SIG-M5 (cell line): ENCODE data around the gene EPHA4.

Experiments used
- DNase-seq: peaks from one replicate; lab custom pipeline; 2025; lab: John Stamatoyannopoulos, UW

The EPHA4 gene

DNA sequence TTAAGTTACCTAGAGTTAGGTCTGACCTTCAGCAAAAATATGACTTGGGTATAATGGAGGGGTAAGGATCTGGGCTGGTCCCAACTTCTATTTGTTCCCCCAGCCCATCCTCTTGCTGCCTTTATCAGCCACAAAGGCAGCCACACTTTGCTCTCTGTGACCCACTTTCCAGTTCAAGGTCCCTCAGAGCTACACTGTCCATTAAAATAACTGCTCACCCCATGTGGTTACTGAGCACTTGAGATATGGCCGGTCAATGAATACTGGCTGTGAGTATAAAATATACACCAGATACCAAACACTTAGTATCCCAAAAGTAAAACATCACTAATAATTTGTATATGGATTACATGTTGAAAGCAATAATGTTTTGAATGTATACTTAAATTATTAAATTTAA is 67.2 kb downstream of the EPHA4 start:
- no peak for DNase-seq

DNA sequence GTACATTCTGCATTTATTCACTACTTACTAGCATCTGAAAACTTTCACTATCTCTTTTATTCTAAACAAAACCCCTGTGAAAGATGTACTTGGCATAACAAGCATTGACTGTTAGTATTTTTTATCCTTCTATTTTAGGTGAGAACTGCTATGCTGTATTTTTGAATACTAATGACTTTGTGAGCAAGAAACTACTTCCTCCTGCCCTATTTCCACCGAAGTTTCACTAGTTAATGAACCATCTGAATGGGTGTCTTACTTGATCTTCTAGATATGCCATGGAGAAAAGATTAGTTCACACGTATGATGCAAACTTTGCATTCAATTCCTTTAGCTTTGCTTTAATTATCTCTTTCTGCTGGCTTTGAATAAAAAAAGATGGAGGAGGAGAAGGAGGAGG is 68.1 kb downstream of the EPHA4 start:
- no peak for DNase-seq

DNA sequence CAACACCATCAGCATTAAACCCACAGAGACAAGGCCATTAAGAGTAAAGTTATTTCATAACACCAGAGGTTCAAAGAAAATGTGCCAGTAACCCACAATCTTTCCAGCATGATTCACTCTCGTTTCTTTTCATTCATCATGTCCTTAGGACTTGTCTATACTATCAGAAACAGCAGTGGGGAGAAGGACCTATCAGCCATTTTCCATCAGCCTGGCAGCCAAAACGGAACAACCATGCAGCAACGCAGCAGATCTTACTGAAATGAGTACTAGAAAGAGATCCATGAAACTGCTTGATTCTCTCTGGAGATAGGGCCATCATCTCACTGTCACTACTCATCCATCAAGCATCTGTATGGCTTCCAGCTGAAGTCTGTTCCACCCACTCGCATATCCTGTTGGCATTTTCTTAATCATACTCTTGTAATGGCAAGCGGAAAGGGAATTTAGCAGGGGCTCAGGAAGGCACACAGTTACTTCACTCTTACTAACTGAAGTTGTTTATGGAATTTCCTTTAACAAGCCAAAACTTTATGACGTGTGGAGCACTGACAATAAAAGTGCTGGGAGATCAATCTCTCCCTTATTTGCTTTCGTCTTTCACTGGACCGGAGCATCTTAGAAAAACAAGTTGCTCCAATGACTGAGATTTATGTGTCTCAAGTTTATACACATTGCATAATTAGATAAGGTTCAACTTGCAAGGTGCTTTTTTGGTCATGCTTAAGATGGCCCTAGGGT is 69.7 kb downstream of the EPHA4 start:
- no peak for DNase-seq

DNA sequence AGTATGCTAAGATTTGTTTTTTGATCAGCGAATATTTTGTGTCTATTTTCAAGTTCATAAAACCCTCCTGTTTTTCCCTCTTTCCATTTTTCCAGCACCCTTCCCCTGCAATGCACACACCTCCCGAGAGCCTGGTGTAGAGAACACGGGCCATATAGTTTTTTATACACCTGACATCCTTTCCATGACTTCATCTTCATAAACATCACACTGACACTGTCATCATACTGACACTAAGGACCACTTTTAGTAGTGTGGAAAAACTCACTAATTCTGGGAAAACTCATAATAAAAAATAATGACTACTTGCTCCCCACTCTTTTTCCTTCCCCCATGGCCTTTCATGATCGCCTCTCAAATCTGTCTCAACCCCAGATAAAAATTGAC is 70.2 kb downstream of the EPHA4 start:
- DNase-seq: no peak

DNA sequence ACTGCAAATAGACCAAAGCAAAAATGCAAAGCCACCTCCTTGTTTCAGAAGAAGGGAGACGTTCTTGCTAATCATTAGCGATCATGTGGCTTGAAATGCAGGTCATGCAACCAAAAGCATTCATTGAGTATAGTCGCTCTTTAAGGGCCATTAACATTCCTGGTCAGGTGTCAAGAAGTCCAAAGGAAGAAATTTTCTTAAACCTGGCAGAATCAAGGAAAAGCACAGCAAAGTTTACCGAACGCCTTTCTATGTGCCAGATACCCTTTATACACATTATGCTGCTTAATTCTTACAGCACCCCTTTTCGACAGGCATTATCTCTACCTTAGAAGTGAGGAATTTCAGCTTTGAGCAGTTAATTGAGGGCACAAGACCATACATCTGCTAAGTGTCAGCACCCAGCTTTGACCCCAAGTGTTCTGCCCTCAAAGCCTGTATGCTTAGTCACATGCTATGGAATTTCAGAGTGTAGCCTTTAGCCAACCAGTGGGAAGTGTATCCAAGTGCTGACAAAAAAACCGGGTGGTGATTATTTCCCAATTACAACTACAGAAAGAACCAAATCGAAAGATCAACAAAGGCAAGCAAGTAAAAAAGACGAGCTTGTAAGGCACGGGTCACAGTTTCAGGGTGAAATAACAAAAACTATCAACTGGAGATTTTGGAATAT is 70.8 kb downstream of the EPHA4 start:
- no peak for DNase-seq

DNA sequence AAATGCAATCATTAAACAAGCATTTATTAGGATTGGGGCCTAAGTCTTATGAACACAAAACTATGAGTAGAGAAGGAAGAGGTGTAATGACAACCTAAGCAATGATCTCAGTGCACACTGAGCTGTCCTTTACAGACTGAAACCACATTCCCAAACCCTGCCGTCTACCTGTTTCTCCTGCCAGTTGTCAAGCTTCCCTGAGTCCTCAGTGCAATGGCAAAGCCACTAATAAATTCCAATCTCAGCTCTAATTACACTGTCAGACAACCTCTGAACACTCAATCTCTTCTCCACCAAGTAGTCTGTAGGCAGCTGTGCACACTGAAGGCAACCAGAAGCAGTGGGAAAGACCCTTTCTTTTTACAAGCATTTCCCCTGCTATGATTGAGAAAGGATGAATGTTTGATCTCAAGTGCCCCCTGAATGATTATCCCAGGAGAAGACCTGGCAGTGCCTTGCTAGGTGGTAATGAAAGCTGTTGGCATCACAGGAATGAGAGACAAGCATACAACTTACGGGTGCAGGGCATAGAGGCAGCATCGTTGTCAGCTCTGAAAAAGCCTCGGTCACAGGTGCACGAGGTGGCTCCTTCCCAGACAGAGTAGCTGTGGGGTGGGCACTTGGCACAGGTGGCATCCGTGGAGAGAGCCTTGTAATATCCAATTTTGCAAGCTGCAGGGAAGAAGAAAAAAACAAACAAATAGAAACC is 71.4 kb downstream of the EPHA4 start:
- no peak for DNase-seq

DNA sequence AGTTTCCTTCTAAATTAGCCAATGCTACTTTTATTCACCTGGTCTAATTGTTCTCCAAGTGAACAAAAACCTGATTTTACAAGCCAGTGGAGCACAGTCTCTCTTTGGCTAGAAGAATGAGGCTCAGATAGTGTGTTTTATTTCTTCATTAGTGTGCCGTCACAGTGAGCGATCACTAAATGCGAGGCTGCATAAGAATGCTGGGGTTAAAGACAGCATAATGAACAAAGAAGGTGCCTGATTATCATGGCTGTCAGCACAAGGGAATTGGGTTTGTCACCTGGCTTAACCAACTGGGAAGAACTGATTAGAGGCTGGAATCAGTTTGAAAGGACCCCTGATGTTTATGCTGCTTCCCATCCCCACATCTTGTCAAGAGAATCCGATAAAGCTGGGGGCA is 76.4 kb downstream of the EPHA4 start:
- no peak for DNase-seq

DNA sequence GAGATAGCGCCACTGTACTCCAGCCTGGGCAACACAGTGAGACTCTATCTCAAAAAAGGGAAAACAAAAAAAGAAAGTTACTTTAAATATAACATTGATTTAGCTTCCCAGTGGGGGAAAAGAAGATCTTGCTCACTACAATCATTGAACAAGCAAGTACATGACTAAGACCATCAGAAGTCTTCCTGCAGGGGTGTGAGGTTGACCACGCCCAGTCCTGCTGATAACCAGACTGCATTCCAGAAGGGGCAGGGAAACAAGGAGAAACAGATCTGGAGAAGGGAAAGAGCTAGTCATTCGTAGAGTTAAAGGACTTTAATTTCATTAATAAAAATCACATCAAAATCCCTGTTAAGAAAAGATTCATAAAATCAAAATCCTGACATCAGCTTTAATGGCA is 77.5 kb downstream of the EPHA4 start:
- DNase-seq: no peak

DNA sequence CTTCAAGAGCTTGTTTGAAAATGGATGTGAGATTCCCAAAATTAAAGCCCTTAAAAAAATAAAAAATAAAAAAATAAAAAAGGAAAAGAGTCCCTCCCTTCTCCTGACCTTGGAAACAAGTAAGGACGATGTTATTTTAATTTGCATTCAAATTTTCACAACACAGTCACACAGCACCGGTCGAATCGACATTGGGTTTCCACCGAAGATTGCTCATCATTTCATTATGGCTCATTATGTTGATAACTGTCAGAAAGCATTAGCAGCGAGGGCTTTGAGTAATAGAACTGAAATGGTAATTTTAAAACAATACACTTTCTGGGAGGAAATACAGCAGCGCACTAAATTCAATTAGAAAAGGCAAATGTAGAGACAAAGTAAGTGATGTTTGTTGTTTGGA is 78.7 kb downstream of the EPHA4 start:
- DNase-seq: no peak

DNA sequence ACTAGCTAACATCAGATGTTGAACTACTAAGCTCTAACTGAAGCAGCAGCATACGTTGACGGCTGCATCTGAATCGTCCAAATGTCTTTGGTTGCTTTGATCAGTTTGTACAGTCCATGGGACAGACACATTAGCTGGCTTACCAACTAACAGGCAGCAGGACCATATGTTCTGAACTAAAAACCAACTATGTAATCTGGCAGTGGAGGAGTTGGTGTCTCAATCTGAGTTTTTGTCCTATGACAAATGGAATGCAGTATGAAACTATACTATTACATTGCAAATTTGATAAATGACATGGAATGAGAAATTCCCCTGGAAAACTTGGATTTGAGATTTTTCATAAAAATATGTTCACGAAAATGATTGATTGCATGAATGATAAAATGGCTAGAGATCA is 79.5 kb downstream of the EPHA4 start:
- DNase-seq: no peak

DNA sequence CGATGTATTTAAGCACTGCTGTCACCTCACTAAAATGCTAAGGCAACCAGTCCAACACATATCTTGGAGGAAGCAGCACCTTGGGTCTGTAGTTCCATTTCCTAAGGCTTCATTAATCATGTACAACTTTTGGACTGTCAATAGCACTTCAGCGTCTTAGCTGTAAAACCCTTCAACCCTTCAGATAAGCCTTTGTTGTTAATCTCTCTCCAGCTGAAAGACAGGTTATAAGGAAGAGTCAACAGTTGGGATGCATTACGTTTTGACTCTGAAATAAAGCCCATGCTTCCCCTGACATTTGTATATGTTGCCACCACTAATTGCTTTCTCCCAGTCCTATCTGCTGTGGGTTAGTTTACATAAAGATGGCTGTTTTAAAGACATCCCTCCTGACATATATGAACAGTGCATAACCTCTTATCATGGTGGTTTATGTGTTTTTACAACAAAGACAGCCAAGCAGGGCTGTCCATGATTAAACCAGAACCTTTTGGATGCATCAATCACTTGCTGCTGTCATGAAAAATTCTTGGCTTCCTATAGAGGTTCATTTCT is 81.5 kb downstream of the EPHA4 start:
- DNase-seq: no peak

DNA sequence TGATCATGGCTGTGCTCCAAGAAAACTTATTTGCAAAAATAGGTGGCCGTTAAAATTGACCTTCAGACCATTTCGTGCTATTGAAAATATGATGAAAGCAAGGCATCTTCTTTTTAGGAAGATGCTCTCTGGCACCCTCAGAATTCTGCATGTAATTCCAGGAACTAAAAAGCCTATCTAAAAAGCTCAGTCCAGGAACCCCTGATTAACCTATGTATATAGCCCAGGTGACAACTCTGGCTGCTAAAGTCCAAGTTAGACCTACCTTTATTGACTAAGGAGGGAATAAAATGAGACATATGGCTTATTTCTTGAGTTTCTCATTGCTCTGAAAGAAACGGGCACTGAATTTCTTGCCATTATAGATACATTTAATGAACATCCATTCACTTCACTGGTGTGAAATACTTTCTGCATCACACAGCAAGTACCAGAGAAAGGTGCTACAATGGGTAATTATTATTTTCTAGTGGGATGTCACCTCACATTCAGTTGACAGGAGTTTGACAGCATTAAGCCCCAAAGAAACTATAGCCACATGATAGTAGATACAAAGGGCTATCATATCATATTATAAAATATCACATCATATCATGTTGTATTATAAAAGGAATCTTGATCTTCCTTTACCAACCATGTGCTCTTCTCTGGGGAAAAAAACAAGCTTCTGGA is 83.8 kb downstream of the EPHA4 start:
- no peak for DNase-seq

DNA sequence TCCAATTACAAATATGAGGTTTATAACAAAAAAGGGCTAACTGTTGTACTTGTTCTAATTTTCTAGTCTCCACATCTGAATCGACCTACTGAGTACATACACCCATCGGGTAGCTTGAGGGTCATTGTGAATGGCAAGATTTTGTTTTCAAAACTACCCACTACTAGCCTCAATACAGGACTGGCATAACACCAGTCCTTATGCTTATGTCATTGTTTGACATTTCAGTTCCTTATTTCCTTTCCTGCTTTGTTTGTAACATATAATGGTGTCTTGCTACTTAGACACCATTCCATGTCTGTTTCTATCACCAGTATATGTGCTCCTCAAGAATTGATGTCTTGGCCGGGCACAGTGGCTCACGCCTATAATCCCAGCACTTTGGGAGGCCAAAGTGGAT is 86.0 kb downstream of the EPHA4 start:
- no peak for DNase-seq

DNA sequence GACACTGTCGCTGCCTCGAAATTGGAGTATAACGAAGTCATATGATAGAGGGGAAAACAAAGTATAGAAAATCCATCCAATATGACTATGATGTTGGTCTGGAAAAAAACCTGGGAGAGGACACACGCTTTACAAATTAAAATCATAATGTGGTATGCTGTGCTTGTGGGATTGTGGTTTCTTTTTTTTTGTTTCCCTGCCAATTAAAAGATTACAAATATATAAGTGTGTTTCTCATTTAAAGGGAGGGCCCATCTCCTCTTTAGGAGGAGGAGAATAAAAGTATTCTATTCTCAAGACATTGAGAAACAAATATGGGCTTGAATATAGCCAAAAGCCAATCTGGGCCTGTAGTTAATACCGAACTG is 86.6 kb downstream of the EPHA4 start:
- no peak for DNase-seq

DNA sequence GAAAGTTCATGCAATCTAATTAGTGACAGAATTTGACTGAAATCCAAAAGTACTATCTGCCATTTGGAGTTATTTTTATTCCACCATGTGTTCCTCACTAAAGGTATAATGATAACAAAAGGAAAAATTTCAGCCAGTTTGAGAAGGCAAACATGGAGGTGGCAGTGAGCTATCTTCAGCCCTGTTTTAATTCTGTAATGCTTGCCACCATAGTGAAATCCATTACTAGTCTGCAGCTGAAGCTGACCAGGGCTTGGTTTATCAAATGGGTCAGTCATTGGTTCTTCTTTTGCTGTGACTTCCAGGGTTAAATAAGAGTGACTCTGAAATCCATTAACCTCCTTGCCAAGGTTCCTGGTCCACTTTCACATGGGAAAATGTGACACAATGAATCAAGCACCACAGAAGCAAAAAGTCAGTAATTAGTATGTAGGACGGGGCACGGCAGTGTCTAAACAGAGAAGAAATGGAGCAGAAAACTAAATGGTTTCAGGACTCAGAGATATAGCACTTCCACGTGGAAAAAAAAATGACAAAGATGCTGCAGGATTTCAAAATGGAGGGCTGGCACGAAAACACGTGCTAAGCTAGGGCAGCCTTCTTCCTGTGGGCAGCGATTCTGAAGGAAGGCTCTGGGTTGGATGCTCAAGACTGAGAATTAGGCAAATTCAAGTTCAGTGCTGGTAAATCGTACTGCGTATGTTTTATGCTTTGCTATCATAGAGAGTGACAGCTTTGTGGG is 87.2 kb downstream of the EPHA4 start:
- DNase-seq: no peak

DNA sequence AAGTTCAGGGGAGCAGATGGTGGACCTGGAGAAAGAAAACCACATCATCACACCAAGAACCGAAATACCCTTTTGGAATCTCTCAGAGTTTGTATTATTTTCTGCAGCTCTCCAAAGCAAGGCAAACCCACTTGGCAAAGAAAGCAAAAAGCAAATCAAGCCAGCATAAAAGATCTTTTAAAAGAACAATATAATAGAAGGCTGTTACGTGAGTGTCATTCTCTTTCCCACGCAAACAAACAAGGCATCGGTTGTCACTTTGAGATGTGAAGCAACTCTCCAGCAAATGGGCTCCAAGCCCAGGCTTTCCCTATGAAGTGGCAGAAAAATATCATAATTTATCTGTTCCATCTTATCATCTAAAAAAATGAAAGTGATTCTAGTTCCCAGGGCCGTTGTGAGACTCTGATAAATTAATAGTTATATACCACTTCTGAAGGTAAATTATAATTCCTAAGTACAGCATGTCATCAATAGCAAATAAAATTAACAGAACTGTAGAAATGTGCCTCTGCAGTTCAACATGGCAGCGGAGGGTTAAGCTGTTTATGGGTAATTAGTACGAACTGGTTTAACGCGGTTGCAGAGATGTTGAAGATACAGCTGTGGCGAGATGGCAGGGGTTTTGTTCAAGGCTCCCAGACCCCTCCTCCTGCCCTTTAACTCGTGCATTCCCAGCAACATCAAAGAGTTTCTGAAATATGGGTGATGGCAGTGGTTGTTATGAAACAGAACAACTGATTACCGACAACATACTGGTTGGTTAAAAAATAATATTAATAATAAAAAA is 89.2 kb downstream of the EPHA4 start:
- no peak for DNase-seq

DNA sequence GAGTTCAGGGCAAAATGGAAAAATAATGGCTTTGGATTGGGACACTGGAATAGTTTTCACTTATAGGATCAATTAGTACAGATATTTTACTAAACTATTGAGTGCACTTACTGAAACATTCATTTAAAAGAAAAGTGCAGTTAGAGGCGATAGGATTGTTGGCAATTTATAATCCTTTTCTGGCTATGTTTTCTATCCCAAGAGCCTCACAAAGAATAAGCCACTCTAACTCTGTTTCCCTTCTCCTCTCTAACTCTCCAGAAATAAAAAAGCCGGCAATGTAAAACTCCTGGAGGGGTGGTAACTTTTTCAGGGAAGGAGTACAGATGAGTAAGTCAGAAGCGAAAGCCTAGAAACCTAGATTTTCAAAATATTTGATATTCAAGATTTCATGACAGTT is 91.3 kb downstream of the EPHA4 start:
- DNase-seq: no peak

DNA sequence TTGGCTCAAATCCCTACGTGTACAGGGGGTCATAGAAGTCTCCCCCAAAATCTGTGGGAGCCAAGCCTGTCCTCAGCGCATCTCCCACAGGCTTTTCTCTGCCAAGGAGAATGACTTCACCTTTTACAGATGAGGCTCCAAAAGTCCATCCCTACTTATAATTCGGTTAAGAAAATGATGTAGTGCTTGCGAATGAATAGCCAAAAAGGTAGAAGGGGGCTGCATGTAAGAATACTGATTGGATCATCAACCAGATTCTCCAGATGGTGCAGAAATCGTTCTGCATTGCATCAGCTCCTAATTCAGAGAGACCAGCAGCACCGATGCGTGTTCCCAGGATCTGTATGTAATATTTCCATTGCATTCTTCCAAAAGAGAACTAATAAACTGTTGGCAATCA is 91.9 kb downstream of the EPHA4 start:
- DNase-seq: no peak

DNA sequence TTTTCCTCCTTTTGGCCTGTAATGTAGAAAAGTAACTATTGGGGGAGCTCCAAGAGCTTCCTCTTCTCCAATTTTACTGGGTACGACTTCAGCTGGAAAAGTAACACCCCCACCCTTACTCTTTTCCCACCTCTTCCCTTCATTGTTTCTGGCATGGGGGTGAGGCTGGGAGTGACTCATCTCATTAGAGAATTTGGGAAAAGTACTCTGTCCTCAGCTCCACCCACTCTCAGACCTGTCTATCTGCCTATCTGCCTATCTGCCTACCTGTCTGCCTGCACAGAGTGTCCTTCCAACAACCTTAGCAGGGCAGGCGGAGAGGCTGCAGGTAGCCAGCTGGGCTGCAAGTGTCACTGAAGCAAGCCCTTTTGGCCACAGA is 93.6 kb downstream of the EPHA4 start:
- DNase-seq: no peak

DNA sequence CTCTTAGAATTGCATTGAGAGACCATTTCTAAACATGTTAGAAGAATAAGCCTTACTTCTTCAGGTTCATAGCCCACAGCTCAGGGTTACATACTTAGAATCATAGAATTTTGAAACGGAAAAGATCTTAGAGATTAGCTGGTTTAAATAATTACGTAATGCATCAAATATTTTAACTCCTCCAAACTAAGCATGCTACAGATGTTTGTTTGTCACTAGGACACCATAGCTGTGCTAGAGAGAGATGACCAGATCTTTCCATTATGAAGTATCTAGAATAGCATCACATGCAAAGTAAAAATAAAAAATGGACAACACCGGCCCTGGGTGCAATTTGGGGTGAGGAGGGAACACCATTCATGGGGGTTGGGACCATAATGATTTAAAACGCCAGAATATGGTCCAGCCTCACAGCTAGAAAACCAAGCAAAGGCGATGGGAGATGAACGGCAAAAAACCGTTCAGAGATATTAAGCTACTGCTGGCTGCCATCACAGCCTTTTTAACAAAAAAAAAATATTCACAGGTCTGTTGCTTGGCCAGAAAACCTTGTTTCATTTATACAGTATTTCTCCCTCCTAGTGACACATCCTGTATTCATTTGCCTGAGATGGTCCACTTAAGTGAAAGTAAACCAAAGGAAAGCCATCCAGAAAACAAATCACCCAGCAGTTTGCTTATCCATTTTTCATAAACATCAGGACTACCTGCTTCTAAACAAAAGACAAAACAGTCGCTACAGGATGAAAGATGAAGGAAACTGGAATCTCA is 94.2 kb downstream of the EPHA4 start:
- DNase-seq: no peak
